Vagina (tissue), 2 donors: ENCODE measurements around the gene EMID1. TPM values are rescaled to one million over a fixed set of nuclear protein-coding genes. Genes with fewer than 3 reads are reported as not detected.

ENCODE experiments used
- DNase-seq, 2 donors: peaks; one replicate each; pipeline ENCODE4 v3.0.0-alpha.2; 2017; ENCODE audit errors: extremely low spot score in 2 of 2
- H3K27ac ChIP-seq: fragments of 200-600 bp; sonication (generic); one replicate; pipeline ENCODE4 v1.5.1; 2019
- H3K27me3 ChIP-seq: fragments of 200-600 bp; sonication (generic); one replicate; pipeline ENCODE4 v1.5.1; 2019
- H3K36me3 ChIP-seq, 2 donors: fragments of 200-600 bp; sonication (generic); one replicate each; pipeline ENCODE4 v1.5.1; 2017 to 2019
- H3K4me1 ChIP-seq: fragments of 200-600 bp; sonication (generic); one replicate; pipeline ENCODE4 v1.5.1; 2019
- H3K4me3 ChIP-seq, 2 donors: fragments of 200-600 bp; sonication (generic); 1 replicate in 1 of 2; 2 replicates in 1 of 2; pipeline ENCODE4 v1.5.1; 2016 to 2019
- H3K9me3 ChIP-seq: fragments of 200-600 bp; sonication (generic); one replicate; pipeline ENCODE4 v1.5.1; 2019
- POLR2A ChIP-seq, 2 donors: fragments of 450-650 bp; IDR thresholded peaks; one replicate each; pipeline ENCODE4 v1.6.1; 2017; ENCODE audit warnings: antibody characterized with exemption in 2 of 2, mild to moderate bottlenecking in 2 of 2, moderate library complexity in 2 of 2
- POLR2AphosphoS5 ChIP-seq, 2 donors: sonication (generic); formaldehyde crosslinking; IDR thresholded peaks; one replicate each; pipeline ENCODE4 v1.9.0; 2017; ENCODE audit warnings: antibody characterized with exemption in 2 of 2, mild to moderate bottlenecking in 2 of 2, low read depth in 1 of 2; ENCODE audit not compliant: insufficient read depth in 1 of 2
- intact Hi-C: fragments of 100-400 bp; cut with DNase I; formaldehyde crosslinking; loops from one replicate; pipeline ENCODE4 v1.15.1; 2023
- total RNA-seq: library from RNA; depleted of rRNA; stranded (reverse); fragments of >200 nt; gene quantifications from one replicate; pipeline ENCODE4 v1.2.3, GENCODE V29; 2016
- TF ChIP-seq, protein P1 (sequence below), 3 experiments: fragments of 450-650 bp in 2 of 3; fragments of 200-600 bp in 1 of 3; sonication (generic) in 1 of 3; IDR thresholded peaks; one replicate each; pipeline ENCODE4 v1.5.1; 2017 to 2019; ENCODE audit warnings: antibody characterized with exemption in 3 of 3, mild to moderate bottlenecking in 2 of 3, moderate library complexity in 2 of 3

EMID1 gene
- total RNA-seq, 1 donor from 2014 or later, result 2.5 TPM

DNA sequence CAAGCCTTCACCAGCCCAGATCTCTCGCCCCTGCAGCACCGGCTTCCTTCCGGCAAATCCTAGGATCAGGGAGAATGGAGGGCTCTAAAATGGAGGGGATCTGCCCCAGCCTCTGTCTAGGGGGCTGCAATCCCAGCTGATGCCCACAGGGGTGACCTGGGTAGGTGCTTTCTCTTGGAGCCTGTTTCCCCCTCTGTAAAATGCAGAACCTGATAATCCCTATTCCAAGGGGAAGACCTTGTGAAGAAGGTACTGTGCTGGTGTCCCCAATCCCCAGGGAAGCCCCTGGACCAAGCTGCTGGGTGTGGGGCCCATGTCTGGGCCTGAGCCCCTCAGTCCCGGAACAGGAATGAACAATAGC lies 2.8 kb downstream of the EMID1 start:
- Histone ChIP-seq H3K4me3 (no peak overlapping the region), H3K27me3 (no peaks in the 10 kb centered on the region), H3K27ac (no peak overlapping the region), H3K36me3 (no peaks in the 10 kb centered on the region), H3K4me1 (peaks cover 14% of the 10 kb centered on the region), H3K9me3 (no peaks in the 10 kb centered on the region)
- TF ChIP-seq POLR2A (IDR thresholded peaks at IDR 0.05) (no peak), POLR2AphosphoS5 (IDR thresholded peaks at IDR 0.05; ENCODE audit: insufficient read depth in 1 of 2, low read depth in 1 of 2) (no peak)
- TF ChIP-seq, protein P1, sequence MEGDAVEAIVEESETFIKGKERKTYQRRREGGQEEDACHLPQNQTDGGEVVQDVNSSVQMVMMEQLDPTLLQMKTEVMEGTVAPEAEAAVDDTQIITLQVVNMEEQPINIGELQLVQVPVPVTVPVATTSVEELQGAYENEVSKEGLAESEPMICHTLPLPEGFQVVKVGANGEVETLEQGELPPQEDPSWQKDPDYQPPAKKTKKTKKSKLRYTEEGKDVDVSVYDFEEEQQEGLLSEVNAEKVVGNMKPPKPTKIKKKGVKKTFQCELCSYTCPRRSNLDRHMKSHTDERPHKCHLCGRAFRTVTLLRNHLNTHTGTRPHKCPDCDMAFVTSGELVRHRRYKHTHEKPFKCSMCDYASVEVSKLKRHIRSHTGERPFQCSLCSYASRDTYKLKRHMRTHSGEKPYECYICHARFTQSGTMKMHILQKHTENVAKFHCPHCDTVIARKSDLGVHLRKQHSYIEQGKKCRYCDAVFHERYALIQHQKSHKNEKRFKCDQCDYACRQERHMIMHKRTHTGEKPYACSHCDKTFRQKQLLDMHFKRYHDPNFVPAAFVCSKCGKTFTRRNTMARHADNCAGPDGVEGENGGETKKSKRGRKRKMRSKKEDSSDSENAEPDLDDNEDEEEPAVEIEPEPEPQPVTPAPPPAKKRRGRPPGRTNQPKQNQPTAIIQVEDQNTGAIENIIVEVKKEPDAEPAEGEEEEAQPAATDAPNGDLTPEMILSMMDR (IDR thresholded peaks at IDR 0.05), result no peak
- intact Hi-C loops, result no loop called here
- no peak for DNase-seq

DNA sequence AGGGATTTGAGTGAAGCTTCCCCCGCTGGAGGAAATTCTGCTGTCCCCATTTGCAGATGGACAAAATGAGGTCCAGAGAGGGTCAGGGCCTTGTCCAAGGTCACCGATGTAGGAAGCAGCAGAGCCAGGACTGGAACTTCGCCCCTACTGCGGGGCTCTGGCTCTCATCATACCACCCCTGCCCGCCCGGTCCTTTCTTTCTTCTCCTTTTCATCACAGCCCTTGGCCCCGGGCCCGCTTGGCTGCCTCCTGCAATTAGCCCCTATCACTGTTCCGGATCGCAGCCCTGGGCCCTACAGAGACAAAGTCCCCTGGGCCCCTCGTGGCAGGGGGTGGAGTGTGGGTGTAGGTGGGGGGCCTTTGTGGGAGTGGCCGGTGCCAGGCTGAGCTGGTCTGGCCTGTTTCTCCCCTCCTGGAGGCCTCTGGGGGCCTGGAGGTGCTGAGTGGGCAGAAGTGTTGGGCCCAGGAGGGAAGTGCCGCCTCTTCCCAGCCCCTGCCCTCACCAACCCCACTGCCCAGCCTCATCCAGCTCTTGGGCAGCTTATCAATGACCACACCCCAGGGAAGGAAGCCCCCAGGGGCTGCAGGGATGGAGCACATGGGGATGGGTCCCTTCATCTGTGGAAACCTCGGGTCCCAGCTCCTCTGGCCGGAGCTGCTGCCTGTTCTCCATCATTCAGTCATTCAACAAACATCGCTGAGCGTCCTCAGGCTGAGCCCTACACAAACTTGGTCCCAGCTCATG lies 3.4 kb downstream of the EMID1 start:
- Histone ChIP-seq H3K4me1 (peaks cover 14% of the 10 kb centered on the region), H3K27me3 (no peaks in the 10 kb centered on the region), H3K36me3 (no peaks in the 10 kb centered on the region), H3K27ac (no peak overlapping the region), H3K9me3 (no peaks in the 10 kb centered on the region), H3K4me3 (no peak overlapping the region)
- intact Hi-C loops, result no loop called here
- TF ChIP-seq, protein P1 (IDR thresholded peaks at IDR 0.05), result no peak
- TF ChIP-seq POLR2A (IDR thresholded peaks at IDR 0.05) (no peak), POLR2AphosphoS5 (IDR thresholded peaks at IDR 0.05; ENCODE audit: insufficient read depth in 1 of 2, low read depth in 1 of 2) (no peak)
- no peak for DNase-seq

DNA sequence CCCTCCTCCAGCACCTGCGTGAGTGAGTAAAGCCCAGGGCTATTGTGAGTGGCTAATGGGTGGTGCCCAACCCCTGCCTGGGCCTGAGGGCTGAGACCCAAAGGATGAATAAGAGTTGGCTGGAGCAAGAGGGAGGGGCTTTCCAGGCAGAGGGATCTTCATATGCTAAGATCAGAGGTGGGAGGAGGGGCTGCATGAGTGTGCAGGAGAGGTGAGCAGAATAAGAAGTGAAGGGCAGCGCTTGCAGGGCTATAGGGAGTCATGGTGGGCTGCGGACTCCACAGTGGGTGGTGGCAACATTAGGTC lies 3.9 kb downstream of the EMID1 start:
- H3K4me1 ChIP-seq, result peaks cover 14% of the 10 kb centered on the region
- intact Hi-C loops, result no loop called here
- TF ChIP-seq POLR2A (IDR thresholded peaks at IDR 0.05) (no peak), POLR2AphosphoS5 (IDR thresholded peaks at IDR 0.05; ENCODE audit: insufficient read depth in 1 of 2, low read depth in 1 of 2) (no peak)
- TF ChIP-seq, protein P1 (IDR thresholded peaks at IDR 0.05), result no peak
- DNase-seq, result no peak
- no peaks in the 10 kb centered on the region for H3K9me3 ChIP-seq
- H3K27me3 ChIP-seq, result no peaks in the 10 kb centered on the region
- H3K4me3 ChIP-seq, result no peak overlapping the region
- H3K27ac ChIP-seq, result no peak overlapping the region
- H3K36me3 ChIP-seq, result no peaks in the 10 kb centered on the region

DNA sequence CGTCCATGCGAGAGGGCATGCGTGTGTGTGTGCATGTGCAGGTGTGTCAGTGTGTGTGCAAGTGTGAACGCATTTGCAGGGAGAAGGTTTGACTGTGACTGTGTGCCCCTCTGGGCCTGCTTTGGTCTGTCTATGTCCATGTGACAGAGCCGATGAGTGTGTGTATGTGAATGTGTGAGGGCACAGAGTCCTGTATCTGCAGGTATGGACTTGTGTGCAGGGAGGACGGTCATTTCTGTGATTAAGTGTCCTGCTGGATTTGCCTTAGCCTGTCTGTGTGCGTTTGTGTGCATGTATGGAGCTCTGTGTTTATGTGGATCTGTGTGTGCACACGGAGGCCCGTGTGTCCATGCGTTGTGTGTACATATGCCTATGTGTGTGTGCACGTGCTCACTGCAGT lies 5.4 kb downstream of the EMID1 start:
- intact Hi-C loops, result no loop called here
- Histone ChIP-seq H3K9me3 (no peaks in the 10 kb centered on the region), H3K4me1 (peaks cover 8% of the 10 kb centered on the region), H3K36me3 (no peaks in the 10 kb centered on the region), H3K4me3 (no peak overlapping the region), H3K27ac (no peak overlapping the region), H3K27me3 (no peaks in the 10 kb centered on the region)
- TF ChIP-seq POLR2A (IDR thresholded peaks at IDR 0.05) (no peak), POLR2AphosphoS5 (IDR thresholded peaks at IDR 0.05; ENCODE audit: insufficient read depth in 1 of 2, low read depth in 1 of 2) (no peak)
- TF ChIP-seq, protein P1 (IDR thresholded peaks at IDR 0.05), result no peak
- DNase-seq, result no peak

DNA sequence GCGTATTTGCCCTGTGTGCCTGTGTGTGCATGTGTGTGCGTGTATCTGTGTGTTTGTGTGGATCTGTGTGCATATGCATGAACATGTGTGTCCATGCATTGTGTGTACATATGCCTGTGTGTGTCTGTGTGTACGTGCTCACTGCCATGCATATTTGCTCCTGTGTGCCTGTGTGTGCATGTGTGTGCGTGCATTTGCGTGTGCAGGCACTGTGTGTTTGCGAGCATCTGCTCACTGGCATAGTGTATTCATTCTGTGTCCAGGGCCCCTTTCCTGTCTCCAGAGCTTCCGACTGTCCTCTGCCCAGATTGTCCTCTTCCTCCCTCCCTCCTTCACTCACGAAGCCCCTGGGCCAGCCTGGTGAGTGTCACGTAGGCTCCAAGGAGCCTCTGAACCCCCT lies 5.8 kb downstream of the EMID1 start:
- H3K36me3 ChIP-seq, result no peaks in the 10 kb centered on the region

More for the DNA sequence above, 5.8 kb downstream of the EMID1 start:
- Histone ChIP-seq H3K4me3 (no peak overlapping the region), H3K27ac (no peak overlapping the region), H3K9me3 (no peaks in the 10 kb centered on the region), H3K27me3 (no peaks in the 10 kb centered on the region), H3K4me1 (peaks cover 4% of the 10 kb centered on the region)
- TF ChIP-seq, protein P1 (IDR thresholded peaks at IDR 0.05), result no peak
- TF ChIP-seq POLR2AphosphoS5 (IDR thresholded peaks at IDR 0.05; ENCODE audit: insufficient read depth in 1 of 2, low read depth in 1 of 2) (no peak), POLR2A (IDR thresholded peaks at IDR 0.05) (no peak)
- DNase-seq, result no peak
- intact Hi-C loops, result no loop called here
